Neutrophil (primary cell): Measurements from ENCODE around the gene SMTN.

Experiments
- H3K27ac ChIP-seq: fragments of 200-600 bp; sonication (generic); 2 replicates; pipeline ENCODE4 v1.5.1; 2016; ENCODE audit warnings: mild to moderate bottlenecking, moderate library complexity
- H3K27me3 ChIP-seq: fragments of 200-600 bp; sonication (generic); 2 replicates; pipeline ENCODE4 v1.6.0; 2016; ENCODE audit warnings: mild to moderate bottlenecking
- H3K36me3 ChIP-seq: fragments of 200-600 bp; sonication (generic); 2 replicates; pipeline ENCODE4 v1.5.1; 2017
- H3K4me1 ChIP-seq, 2 experiments: fragments of 200-600 bp in 1 of 2; sonication (generic) in 1 of 2; 1 replicate in 1 of 2; 2 replicates in 1 of 2; pipeline versions ENCODE4 v1.5.1 to v1.6.1; 2013 to 2016; ENCODE audit warnings: low read depth in 1 of 2, low read length in 1 of 2, mild to moderate bottlenecking in 1 of 2, moderate library complexity in 1 of 2; ENCODE audit not compliant: control insufficient read depth in 1 of 2, insufficient read depth in 1 of 2
- H3K4me3 ChIP-seq, 2 experiments: fragments of 200-600 bp in 1 of 2; sonication (generic) in 1 of 2; 1 replicate in 1 of 2; 2 replicates in 1 of 2; pipeline ENCODE4 v1.5.1; 2013 to 2016; ENCODE audit warnings: low read depth in 1 of 2, low read length in 1 of 2, mild to moderate bottlenecking in 1 of 2, moderate library complexity in 1 of 2
- H3K9me3 ChIP-seq: fragments of 200-600 bp; sonication (generic); 2 replicates; pipeline ENCODE4 v1.5.1; 2016
- TF ChIP-seq, protein P1 (sequence below): fragments of 200-600 bp; sonication (generic); IDR thresholded peaks from 2 replicates; pipeline ENCODE4 v1.5.1; 2016; ENCODE audit warnings: antibody characterized with exemption

Gene SMTN

DNA sequence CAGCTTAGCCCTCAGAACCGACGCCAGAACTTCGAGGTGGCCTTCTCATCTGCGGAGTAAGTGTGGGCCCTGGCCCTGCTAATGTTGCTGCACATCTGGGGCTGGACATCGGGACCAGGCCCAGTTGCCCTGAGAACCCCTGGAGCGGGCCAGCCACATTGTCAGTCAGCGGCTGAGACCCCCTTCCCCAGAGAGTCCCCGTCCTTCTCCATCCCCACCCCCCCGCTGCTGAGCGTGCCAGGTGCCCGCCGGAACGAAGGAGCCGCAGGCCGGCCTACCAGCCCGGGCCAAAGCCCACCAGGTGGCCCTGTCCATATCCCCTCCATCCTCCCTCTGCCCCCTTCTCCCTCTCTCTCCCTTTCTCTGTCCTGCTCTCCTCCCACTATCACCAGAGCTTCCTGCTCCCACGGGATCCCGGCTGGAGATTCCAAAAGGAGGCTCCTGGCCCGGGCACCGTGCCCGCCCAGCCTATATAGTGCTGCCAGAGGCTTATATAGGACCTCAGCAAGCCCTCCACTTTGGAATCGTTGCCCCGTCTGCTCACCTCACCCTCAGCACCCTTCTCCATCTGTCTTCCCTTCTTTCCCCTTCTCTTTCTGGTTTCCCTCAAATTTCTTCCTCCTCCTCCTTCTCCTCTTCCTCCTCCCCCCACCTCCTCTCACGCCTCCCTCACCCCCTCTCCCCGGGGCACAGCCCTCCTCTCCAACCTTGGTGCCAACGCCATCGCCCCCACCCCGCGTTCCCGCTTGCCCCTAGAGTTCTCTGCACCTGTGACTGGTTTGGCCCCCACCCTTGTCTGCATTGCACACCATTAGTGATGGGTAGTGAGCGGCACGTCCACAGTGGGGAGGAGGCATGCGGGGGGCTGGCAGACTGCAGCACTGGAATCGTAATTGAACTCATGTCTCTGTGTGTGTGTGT is 19.0 kb downstream of the SMTN start:
- Histone ChIP-seq H3K4me3 (no peak overlapping the region), H3K27me3 (no peaks in the 10 kb centered on the region), H3K4me1 (no peaks in the 10 kb centered on the region), H3K36me3 (peaks cover 44% of the 10 kb centered on the region), H3K27ac (no peak overlapping the region), H3K9me3 (no peaks in the 10 kb centered on the region)
- TF ChIP-seq, protein P1, sequence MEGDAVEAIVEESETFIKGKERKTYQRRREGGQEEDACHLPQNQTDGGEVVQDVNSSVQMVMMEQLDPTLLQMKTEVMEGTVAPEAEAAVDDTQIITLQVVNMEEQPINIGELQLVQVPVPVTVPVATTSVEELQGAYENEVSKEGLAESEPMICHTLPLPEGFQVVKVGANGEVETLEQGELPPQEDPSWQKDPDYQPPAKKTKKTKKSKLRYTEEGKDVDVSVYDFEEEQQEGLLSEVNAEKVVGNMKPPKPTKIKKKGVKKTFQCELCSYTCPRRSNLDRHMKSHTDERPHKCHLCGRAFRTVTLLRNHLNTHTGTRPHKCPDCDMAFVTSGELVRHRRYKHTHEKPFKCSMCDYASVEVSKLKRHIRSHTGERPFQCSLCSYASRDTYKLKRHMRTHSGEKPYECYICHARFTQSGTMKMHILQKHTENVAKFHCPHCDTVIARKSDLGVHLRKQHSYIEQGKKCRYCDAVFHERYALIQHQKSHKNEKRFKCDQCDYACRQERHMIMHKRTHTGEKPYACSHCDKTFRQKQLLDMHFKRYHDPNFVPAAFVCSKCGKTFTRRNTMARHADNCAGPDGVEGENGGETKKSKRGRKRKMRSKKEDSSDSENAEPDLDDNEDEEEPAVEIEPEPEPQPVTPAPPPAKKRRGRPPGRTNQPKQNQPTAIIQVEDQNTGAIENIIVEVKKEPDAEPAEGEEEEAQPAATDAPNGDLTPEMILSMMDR = no peak

- Histone ChIP-seq H3K4me1 (no peaks in the 10 kb centered on the region), H3K27ac (no peak overlapping the region), H3K27me3 (peaks cover 1% of the 10 kb centered on the region), H3K9me3 (no peaks in the 10 kb centered on the region), H3K36me3 (peaks cover 42% of the 10 kb centered on the region), H3K4me3 (no peak overlapping the region)
- TF ChIP-seq, protein P1 = no peak
Measured at GRCh38 chr22:31100762-31101525, 19.8 kb downstream of the SMTN start.

DNA sequence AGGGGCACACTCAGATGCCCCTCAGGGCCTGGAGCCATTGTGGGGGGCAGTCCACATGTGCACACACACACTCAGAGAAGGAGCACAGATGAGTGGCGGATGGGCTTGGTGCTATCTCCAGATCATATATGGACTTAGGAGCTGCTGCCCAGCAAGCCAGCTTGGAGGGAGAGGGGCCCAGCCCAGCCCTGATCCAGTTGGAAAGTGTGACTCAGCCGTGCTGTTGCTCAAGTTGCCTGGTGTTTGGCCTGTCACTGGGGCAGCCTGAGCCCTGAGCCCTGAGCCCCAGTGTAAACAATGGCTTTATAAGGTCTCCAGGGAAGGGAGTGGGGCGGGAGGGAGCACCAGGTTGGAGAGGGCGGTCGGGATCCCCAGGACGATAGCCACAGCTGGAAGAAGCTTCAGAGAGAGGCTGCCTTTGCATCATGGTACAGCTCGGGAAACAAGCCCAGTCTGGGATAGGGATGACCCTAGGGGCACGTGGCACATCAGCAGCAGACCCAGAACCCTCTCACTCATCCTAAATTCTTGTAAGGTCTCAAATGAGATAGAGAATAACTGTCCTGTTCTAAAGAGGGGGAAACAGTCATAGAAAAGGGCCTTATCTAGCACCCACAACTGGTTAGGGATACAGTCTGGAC is 21.4 kb downstream of the SMTN start:
- Histone ChIP-seq H3K9me3 (no peaks in the 10 kb centered on the region), H3K36me3 (peaks cover 28% of the 10 kb centered on the region), H3K4me3 (no peak overlapping the region), H3K4me1 (peaks cover 4 to 5% of the 10 kb centered on the region in 2 experiments), H3K27ac (no peak overlapping the region), H3K27me3 (peaks cover 15% of the 10 kb centered on the region)
- TF ChIP-seq, protein P1 = no peak

DNA sequence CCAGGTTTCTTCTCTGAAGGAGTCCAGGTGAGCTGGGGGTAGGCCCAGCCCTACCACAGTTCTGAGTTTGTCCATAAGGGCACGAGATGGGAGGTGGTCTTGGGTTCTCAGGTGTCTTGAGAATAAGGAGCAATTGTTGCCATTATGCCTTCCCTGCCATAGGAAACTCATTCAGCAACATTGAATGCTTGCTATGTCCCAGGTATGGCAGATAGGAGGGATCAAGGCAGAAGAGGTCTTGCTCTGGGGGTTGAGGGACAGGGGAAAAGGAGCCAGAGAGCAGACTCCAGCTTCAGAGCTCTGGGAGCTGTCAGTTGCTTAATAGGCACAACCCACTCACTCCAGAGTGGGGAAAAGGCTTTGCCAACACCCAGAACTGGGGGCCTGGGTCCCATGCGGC is 22.0 kb downstream of the SMTN start:
- TF ChIP-seq, protein P1 = no peak
- Histone ChIP-seq H3K4me3 (no peak overlapping the region), H3K9me3 (no peaks in the 10 kb centered on the region), H3K27me3 (peaks cover 15% of the 10 kb centered on the region), H3K4me1 (peaks cover 8 to 10% of the 10 kb centered on the region in 2 experiments), H3K27ac (no peak overlapping the region), H3K36me3 (peaks cover 28% of the 10 kb centered on the region)

- H3K36me3 ChIP-seq = peaks cover 20% of the 10 kb centered on the region
- H3K4me3 ChIP-seq = no peak overlapping the region
- TF ChIP-seq, protein P1 = no peak
- H3K9me3 ChIP-seq = no peaks in the 10 kb centered on the region
- peaks cover 10 to 12% of the 10 kb centered on the region in 2 experiments for H3K4me1 ChIP-seq
- H3K27ac ChIP-seq = no peak overlapping the region
- H3K27me3 ChIP-seq = peaks cover 15% of the 10 kb centered on the region
Measured at GRCh38 chr22:31103899-31104694, 23.0 kb downstream of the SMTN start.
